WTC11 (cell line): Measurements from ENCODE around the gene MYO18B. TPM values are rescaled to one million over a fixed set of nuclear protein-coding genes. Genes with fewer than 3 reads are reported as not detected.

Source experiments
- ATAC-seq: fragments of 200-7000 bp; cut with Tn5 transposase; 2 replicates; pipeline ENCODE4 v1.10.0; 2021; ENCODE audit warnings: mild to moderate bottlenecking, moderate library complexity
- CTCF ChIA-PET: fragments of 300-600 bp; sonication (Branson Sonifier 250); formaldehyde crosslinking; loops from one replicate; lab custom pipeline; 2021; ENCODE audit warnings: antibody characterized with exemption; lab: Charles Lee
- POLR2A ChIA-PET: fragments of 350-600 bp; sonication (Branson Sonifier 250); formaldehyde crosslinking; loops from one replicate; lab custom pipeline; 2021; ENCODE audit warnings: antibody characterized with exemption; lab: Charles Lee
- DNase-seq: peaks from one replicate; pipeline ENCODE4 v3.0.0; 2021; ENCODE audit warnings: low spot score
- H3K27ac Mint-ChIP-seq: 2 replicates; pipeline ENCODE4 v1.8.0; 2021; ENCODE audit warnings: mixed read lengths
- H3K27me3 Mint-ChIP-seq: 2 replicates; pipeline ENCODE4 v1.8.0; 2021; ENCODE audit warnings: low read depth, mild to moderate bottlenecking, moderate library complexity, mixed read lengths
- H3K36me3 Mint-ChIP-seq: 2 replicates; pipeline ENCODE4 v1.8.0; 2021; ENCODE audit warnings: mixed read lengths
- H3K4me1 Mint-ChIP-seq: 2 replicates; pipeline ENCODE4 v1.8.0; 2022; ENCODE audit warnings: mixed read lengths
- H3K4me3 Mint-ChIP-seq: 2 replicates; pipeline ENCODE4 v1.8.0; 2021; ENCODE audit warnings: mild to moderate bottlenecking, moderate library complexity, mixed read lengths
- H3K9me3 Mint-ChIP-seq: 2 replicates; pipeline ENCODE4 v1.8.0; 2021; ENCODE audit warnings: mixed read lengths
- AFF4 ChIP-seq: sonication (generic); formaldehyde crosslinking; IDR thresholded peaks from 2 replicates; pipeline ENCODE4 v1.8.1; 2023; ENCODE audit warnings: mild to moderate bottlenecking, missing genetic modification reagents, borderline replicate concordance
- ARID4B ChIP-seq: sonication (generic); formaldehyde crosslinking; IDR thresholded peaks from 2 replicates; pipeline ENCODE4 v1.8.0; 2023; ENCODE audit warnings: missing genetic modification reagents, mild to moderate bottlenecking, borderline replicate concordance
- CTCF ChIP-seq: fragments of 200-600 bp; IDR thresholded peaks from 2 replicates; pipeline ENCODE4 v1.8.0; 2022; ENCODE audit warnings: antibody characterized with exemption
- E2F4 ChIP-seq: sonication (generic); formaldehyde crosslinking; IDR thresholded peaks from 2 replicates; pipeline ENCODE4 v1.8.1; 2022; ENCODE audit warnings: low read depth, mild to moderate bottlenecking, moderate library complexity, missing genetic modification reagents, borderline replicate concordance
- EMX1 ChIP-seq: fragments of 250-450 bp; sonication (Bioruptor Pico); IDR thresholded peaks from 2 replicates; pipeline ENCODE4 v1.8.0; 2021; ENCODE audit warnings: mild to moderate bottlenecking
- ESRRA ChIP-seq: sonication (generic); formaldehyde crosslinking; IDR thresholded peaks from 2 replicates; pipeline ENCODE4 v1.8.1; 2022; ENCODE audit warnings: mild to moderate bottlenecking, missing genetic modification reagents, borderline replicate concordance
- GABPB1 ChIP-seq: sonication (generic); formaldehyde crosslinking; IDR thresholded peaks from 2 replicates; pipeline ENCODE4 v1.8.1; 2023; ENCODE audit warnings: mild to moderate bottlenecking, missing genetic modification reagents
- GTF2I ChIP-seq: fragments of 250-450 bp; sonication (Bioruptor Pico); conservative IDR thresholded peaks from 2 replicates; pipeline ENCODE4 v1.4.0; 2021; ENCODE audit warnings: mild to moderate bottlenecking
- MYBL2 ChIP-seq: sonication (generic); formaldehyde crosslinking; IDR thresholded peaks from 2 replicates; pipeline ENCODE4 v1.8.1; 2023; ENCODE audit warnings: mild to moderate bottlenecking, moderate library complexity, missing genetic modification reagents
- NR2C2 ChIP-seq: sonication (generic); formaldehyde crosslinking; IDR thresholded peaks from 2 replicates; pipeline ENCODE4 v1.8.0; 2022; ENCODE audit warnings: mild to moderate bottlenecking, missing genetic modification reagents
- NR3C1 ChIP-seq: sonication (generic); formaldehyde crosslinking; conservative IDR thresholded peaks from 2 replicates; pipeline ENCODE4 v1.8.1; 2023; ENCODE audit warnings: low read depth, mild to moderate bottlenecking, missing genetic modification reagents
- PREB ChIP-seq: sonication (generic); formaldehyde crosslinking; IDR thresholded peaks from 2 replicates; pipeline ENCODE4 v1.8.1; 2022; ENCODE audit warnings: mild to moderate bottlenecking, missing genetic modification reagents, moderate library complexity, borderline replicate concordance
- RORB ChIP-seq: fragments of 250-450 bp; sonication (Bioruptor Pico); IDR thresholded peaks from 2 replicates; pipeline ENCODE4 v1.9.0; 2021; ENCODE audit warnings: mild to moderate bottlenecking
- TEAD1 ChIP-seq: sonication (generic); formaldehyde crosslinking; IDR thresholded peaks from 2 replicates; pipeline ENCODE4 v1.8.0; 2022; ENCODE audit warnings: mild to moderate bottlenecking, missing genetic modification reagents
- ZNF138 ChIP-seq: sonication (generic); formaldehyde crosslinking; conservative IDR thresholded peaks from 2 replicates; pipeline ENCODE4 v1.8.1; 2022; ENCODE audit warnings: mild to moderate bottlenecking, moderate library complexity, missing genetic modification reagents
- ZNF317 ChIP-seq: sonication (generic); formaldehyde crosslinking; IDR thresholded peaks from 2 replicates; pipeline ENCODE4 v1.8.1; 2023; ENCODE audit warnings: low read depth, mild to moderate bottlenecking, moderate library complexity, missing genetic modification reagents, borderline replicate concordance
- ZNF423 ChIP-seq: fragments of 250-450 bp; sonication (Bioruptor Pico); IDR thresholded peaks from 2 replicates; pipeline ENCODE4 v2.1.2; 2022; ENCODE audit warnings: mild to moderate bottlenecking, moderate library complexity
- total RNA-seq: library from RNA; stranded (reverse); gene quantifications from 3 replicates; pipeline ENCODE4 v1.2.3, GENCODE V29; 2021
- TF ChIP-seq, protein P1 (sequence below): fragments of 250-450 bp; sonication (Bioruptor Pico); IDR thresholded peaks from 2 replicates; pipeline ENCODE4 v1.8.0; 2021; ENCODE audit warnings: mild to moderate bottlenecking

Gene MYO18B
- total RNA-seq, 1 experiment from 2014 or later, result 0.96 TPM

- ChIA-PET CTCF (no interaction called here), POLR2A (no interaction called here)
- TF ChIP-seq RORB (CRISPR knock-in tag) (no peak), TEAD1 (CRISPR knock-in tag) (no peak), GABPB1 (CRISPR knock-in tag) (no peak), ZNF317 (CRISPR knock-in tag) (no peak), NR3C1 (CRISPR knock-in tag) (no peak), ZNF138 (no peak)
- Mint-ChIP-seq H3K9me3 (peaks cover 7% of the 10 kb centered on the region), H3K4me3 (no peak overlapping the region), H3K27me3 (peaks cover 15% of the 10 kb centered on the region), H3K27ac (no peak overlapping the region), H3K36me3 (peaks cover 3% of the 10 kb centered on the region; the same call in 1 of the 2 replicates), H3K4me1 (peaks cover 66% of the 10 kb centered on the region)
- no peak for DNase-seq
- no peak for ATAC-seq
These were observed 187.4 kb downstream of the MYO18B start for GRCh38 chr22:25929321-25929878.

GRCh38 chr22:25930083-25930482 is 188.1 kb downstream of the MYO18B start:
- Mint-ChIP-seq H3K36me3 (peaks cover 3% of the 10 kb centered on the region; the same call in 1 of the 2 replicates), H3K27ac (no peak overlapping the region), H3K27me3 (peaks cover 15% of the 10 kb centered on the region), H3K4me1 (peaks cover 68% of the 10 kb centered on the region), H3K4me3 (no peak overlapping the region), H3K9me3 (peaks cover 7% of the 10 kb centered on the region)
- DNase-seq, result no peak
- CTCF ChIA-PET, result no interaction called here
- ATAC-seq, result no peak
- TF ChIP-seq, protein P1, sequence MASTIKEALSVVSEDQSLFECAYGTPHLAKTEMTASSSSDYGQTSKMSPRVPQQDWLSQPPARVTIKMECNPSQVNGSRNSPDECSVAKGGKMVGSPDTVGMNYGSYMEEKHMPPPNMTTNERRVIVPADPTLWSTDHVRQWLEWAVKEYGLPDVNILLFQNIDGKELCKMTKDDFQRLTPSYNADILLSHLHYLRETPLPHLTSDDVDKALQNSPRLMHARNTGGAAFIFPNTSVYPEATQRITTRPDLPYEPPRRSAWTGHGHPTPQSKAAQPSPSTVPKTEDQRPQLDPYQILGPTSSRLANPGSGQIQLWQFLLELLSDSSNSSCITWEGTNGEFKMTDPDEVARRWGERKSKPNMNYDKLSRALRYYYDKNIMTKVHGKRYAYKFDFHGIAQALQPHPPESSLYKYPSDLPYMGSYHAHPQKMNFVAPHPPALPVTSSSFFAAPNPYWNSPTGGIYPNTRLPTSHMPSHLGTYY (CRISPR knock-in tag), result no peak
- TF ChIP-seq ARID4B (CRISPR knock-in tag), result no peak
- no peak for TF ChIP-seq ZNF423 (CRISPR knock-in tag)
- TF ChIP-seq EMX1 (CRISPR knock-in tag), result no peak
- no peak for TF ChIP-seq ESRRA (CRISPR knock-in tag)
- no peak for TF ChIP-seq AFF4 (CRISPR knock-in tag)
- TF ChIP-seq GTF2I (CRISPR knock-in tag), result no peak
- TF ChIP-seq PREB (CRISPR knock-in tag), result no peak
- TF ChIP-seq MYBL2 (CRISPR knock-in tag), result no peak
- TF ChIP-seq NR2C2 (CRISPR knock-in tag), result no peak
- no peak for TF ChIP-seq E2F4 (CRISPR knock-in tag)
- no peak for TF ChIP-seq CTCF
- POLR2A ChIA-PET, result no interaction called here
